Measurements from ENCODE around the gene PPP1R9B.

The PPP1R9B gene

GRCh38 chr17:50102164-50102991 is 48.1 kb downstream of the PPP1R9B start:
- no peak for DNase-seq

- DNase-seq: no peak
These were observed 48.9 kb downstream of the PPP1R9B start for GRCh38 chr17:50101346-50102163.

- no peak for DNase-seq
These were observed 49.5 kb downstream of the PPP1R9B start for GRCh38 chr17:50100921-50101345.

- no peak for DNase-seq
These were observed 50.0 kb downstream of the PPP1R9B start for GRCh38 chr17:50100480-50100883.

GRCh38 chr17:50099003-50099402 is 51.5 kb downstream of the PPP1R9B start:
- no peak for DNase-seq

- no peak for DNase-seq
These were observed 51.9 kb downstream of the PPP1R9B start for GRCh38 chr17:50098583-50098982.

GRCh38 chr17:50097926-50098325 is 52.6 kb downstream of the PPP1R9B start:
- no peak for DNase-seq

GRCh38 chr17:50097455-50097854 is 53.0 kb downstream of the PPP1R9B start:
- no peak for DNase-seq

- no peak for DNase-seq
These were observed 53.7 kb downstream of the PPP1R9B start for GRCh38 chr17:50096758-50097157.

- no peak for DNase-seq
These were observed 54.4 kb downstream of the PPP1R9B start for GRCh38 chr17:50096092-50096491.

- DNase-seq: peak in 1 of 2 experiments; percentile 55
These were observed 54.8 kb downstream of the PPP1R9B start for GRCh38 chr17:50095626-50096037.

GRCh38 chr17:50094753-50095619 is 55.5 kb downstream of the PPP1R9B start, which contains the start of gene PDK2:
Gene PDK2, plus strand, starts transcription at chr17:50095351. Its CDS starts 85 bp downstream, at chr17:50095436.
- peak; percentile 98 to 99 for DNase-seq

- DNase-seq: peak; percentile 89 to 96
These were observed 56.2 kb downstream of the PPP1R9B start for GRCh38 chr17:50094243-50094752.

- DNase-seq: no peak
These were observed 56.7 kb downstream of the PPP1R9B start for GRCh38 chr17:50093807-50094206.

- DNase-seq: no peak
These were observed 57.2 kb downstream of the PPP1R9B start for GRCh38 chr17:50093246-50093645.

GRCh38 chr17:50091918-50092285 is 58.6 kb downstream of the PPP1R9B start:
- DNase-seq: no peak

- no peak for DNase-seq
These were observed 59.2 kb downstream of the PPP1R9B start for GRCh38 chr17:50090971-50091917.

GRCh38 chr17:50090071-50090470 is 60.4 kb downstream of the PPP1R9B start:
- DNase-seq: no peak

GRCh38 chr17:50088952-50089825 is 61.3 kb downstream of the PPP1R9B start:
- no peak for DNase-seq

- DNase-seq: no peak
These were observed 62.5 kb downstream of the PPP1R9B start for GRCh38 chr17:50087912-50088405.

Data from Kasumi-1 (cell line).